Measurements from ENCODE around the gene MDM1. TPM values are rescaled to one million over a fixed set of nuclear protein-coding genes. Genes with fewer than 3 reads are reported as not detected.

The MDM1 gene
- total RNA-seq, 1 donor from 2014 or later = 21.4 TPM

- H3K9me3 Mint-ChIP-seq = no peaks in the 10 kb centered on the region
- no peak overlapping the region for H3K4me3 Mint-ChIP-seq
- no peak for TF ChIP-seq CTCF (IDR thresholded peaks at IDR 0.05; ENCODE audit: unreplicated experiment)
- H3K27ac Mint-ChIP-seq = no peak overlapping the region
- DNase-seq (ENCODE audit: low spot score in 2 of 2, unreplicated experiment in 2 of 2) = no peak
- H3K27me3 Mint-ChIP-seq (ENCODE audit: low read depth) = peaks cover 6% of the 10 kb centered on the region
- no peaks in the 10 kb centered on the region for H3K36me3 Mint-ChIP-seq
- H3K4me1 Mint-ChIP-seq = peaks cover 34% of the 10 kb centered on the region
Measured at GRCh38 chr12:68345763-68346162, 13.6 kb upstream of the MDM1 start.

DNA sequence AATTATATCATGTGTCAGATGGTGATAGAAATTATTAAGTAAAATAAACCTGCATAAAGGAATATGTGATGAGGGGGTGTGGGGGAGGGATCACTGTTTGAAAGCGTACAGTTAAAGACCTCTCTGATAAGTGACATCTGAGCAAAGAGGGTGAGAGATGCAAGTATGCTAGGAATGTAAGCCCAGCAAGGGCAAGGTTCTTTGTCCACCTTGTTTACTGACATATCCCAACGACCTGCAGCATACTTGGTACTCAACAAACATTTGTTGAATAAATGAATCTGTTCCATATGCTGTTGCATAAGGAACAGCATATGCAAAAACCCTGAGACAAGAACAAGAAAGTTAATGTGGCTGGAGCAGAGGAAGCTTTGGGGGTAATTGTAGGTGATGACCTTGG, 12.0 kb upstream of the MDM1 start:
- Mint-ChIP-seq H3K36me3 (no peaks in the 10 kb centered on the region), H3K9me3 (no peaks in the 10 kb centered on the region), H3K27me3 (ENCODE audit: low read depth) (peaks cover 6% of the 10 kb centered on the region), H3K4me3 (no peak overlapping the region), H3K27ac (no peak overlapping the region), H3K4me1 (peaks cover 20% of the 10 kb centered on the region)
- no peak for TF ChIP-seq CTCF (IDR thresholded peaks at IDR 0.05; ENCODE audit: unreplicated experiment)
- DNase-seq (ENCODE audit: low spot score in 2 of 2, unreplicated experiment in 2 of 2) = no peak

- peaks cover 17% of the 10 kb centered on the region for H3K4me1 Mint-ChIP-seq
- no peak overlapping the region for H3K4me3 Mint-ChIP-seq
- no peaks in the 10 kb centered on the region for H3K9me3 Mint-ChIP-seq
- H3K27ac Mint-ChIP-seq = no peak overlapping the region
- H3K27me3 Mint-ChIP-seq (ENCODE audit: low read depth) = peaks cover 6% of the 10 kb centered on the region
- no peak for TF ChIP-seq CTCF (IDR thresholded peaks at IDR 0.05; ENCODE audit: unreplicated experiment)
- DNase-seq (ENCODE audit: low spot score in 2 of 2, unreplicated experiment in 2 of 2) = no peak
- H3K36me3 Mint-ChIP-seq = no peaks in the 10 kb centered on the region
Measured at GRCh38 chr12:68342966-68343365, 10.8 kb upstream of the MDM1 start.

- Mint-ChIP-seq H3K9me3 (no peaks in the 10 kb centered on the region), H3K4me3 (no peak overlapping the region), H3K27me3 (ENCODE audit: low read depth) (peaks cover 4% of the 10 kb centered on the region), H3K4me1 (peaks cover 24% of the 10 kb centered on the region), H3K36me3 (no peaks in the 10 kb centered on the region), H3K27ac (no peak overlapping the region)
- no peak for TF ChIP-seq CTCF (IDR thresholded peaks at IDR 0.05; ENCODE audit: unreplicated experiment)
- DNase-seq (ENCODE audit: low spot score in 2 of 2, unreplicated experiment in 2 of 2) = no peak
Measured at GRCh38 chr12:68341822-68342221, 9.7 kb upstream of the MDM1 start.

DNA sequence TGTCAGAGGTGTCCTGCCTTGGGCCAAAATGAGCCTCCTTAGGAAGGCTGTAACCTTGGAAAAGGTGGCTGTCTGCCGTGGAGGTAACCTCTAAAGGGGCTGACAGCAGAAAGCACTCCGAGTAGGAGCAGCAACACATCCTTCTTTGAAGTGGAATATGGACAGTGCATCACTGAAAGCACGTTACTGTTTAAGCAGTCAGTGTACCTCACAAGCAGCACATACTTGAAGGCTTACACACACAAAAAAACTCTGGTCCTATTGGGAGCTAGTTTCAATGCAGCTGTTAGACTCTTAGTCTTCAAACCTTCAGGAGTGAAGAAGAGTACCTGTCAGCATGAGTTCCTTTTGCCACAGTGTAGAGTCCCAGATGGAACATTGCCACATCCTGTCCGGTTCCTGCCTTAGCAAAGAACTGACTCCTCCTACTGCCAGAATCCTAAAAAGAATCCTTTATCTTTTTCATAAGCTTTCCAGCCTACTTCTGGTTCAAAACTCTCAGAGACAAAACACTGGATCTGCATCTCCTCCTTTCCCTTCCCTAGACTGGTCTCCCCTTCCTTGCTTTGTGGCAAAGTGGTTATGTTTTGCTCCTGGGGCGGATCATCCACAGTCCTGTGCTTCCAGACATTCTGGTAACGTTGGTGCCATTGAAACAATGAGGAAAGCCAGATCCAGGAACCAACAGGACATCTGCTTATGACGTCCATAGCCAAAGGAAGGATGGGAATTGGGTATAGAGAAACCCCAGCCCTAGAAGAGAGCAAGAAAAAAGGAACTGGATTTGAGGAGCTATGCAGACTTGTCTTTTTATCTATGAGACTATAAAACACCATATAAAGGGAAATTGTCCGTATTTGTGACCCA, 8.5 kb upstream of the MDM1 start:
- Mint-ChIP-seq H3K36me3 (no peaks in the 10 kb centered on the region), H3K4me3 (no peak overlapping the region), H3K9me3 (no peaks in the 10 kb centered on the region), H3K27ac (no peak overlapping the region), H3K27me3 (ENCODE audit: low read depth) (peaks cover 4% of the 10 kb centered on the region), H3K4me1 (peaks cover 33% of the 10 kb centered on the region)
- TF ChIP-seq CTCF (IDR thresholded peaks at IDR 0.05; ENCODE audit: unreplicated experiment) = no peak
- DNase-seq (ENCODE audit: low spot score in 2 of 2, unreplicated experiment in 2 of 2) = no peak
